ENCODE measurements around the gene DNAH6.

GRCh38 chr2:84678214-84678613, 161.9 kb downstream of the DNAH6 start:
- TF ChIP-seq SUZ12 (IDR thresholded peaks at IDR 0.05; ENCODE audit: extremely low read depth, insufficient read depth, insufficient read length) (no peak), ZNF274 (IDR thresholded peaks at IDR 0.05; ENCODE audit: low read depth, low read length) (no peak)

Measured in NT2/D1 (cell line).